ENCODE measurements around the gene PRTN3. TPM values are rescaled to one million over a fixed set of nuclear protein-coding genes. Genes with fewer than 3 reads are reported as not detected.

The PRTN3 gene
- total RNA-seq: 1 to 10 TPM in 2 of 6 donors, not detected in 4; 1.1 to 9.4 TPM

GRCh38 chr19:840519-841206 is at the start of gene PRTN3:
PRTN3 (plus strand) TSS chr19:840999; CDS start chr19:841009, 10 bp downstream.
- no peak within 1 kb of the TSS for H3K27ac ChIP-seq
- 61 to 64% methylated on average over 7 to 19 of the region's 24 CpGs for WGBS, 2 donors
- H3K36me3 ChIP-seq: no peaks in the 10 kb centered on the region
- peak; percentile 32 to 34 for ATAC-seq (ENCODE audit: low FRiP score in 2 of 2)
- no peak within 1 kb of the TSS for H3K4me3 ChIP-seq
- TF ChIP-seq POLR2A (IDR thresholded peaks at IDR 0.05) (no peak), POLR2AphosphoS5 (IDR thresholded peaks at IDR 0.05) (no peak), CTCF (IDR thresholded peaks at IDR 0.05) (no peak), EP300 (IDR thresholded peaks at IDR 0.05) (no peak)
- no peaks in the 10 kb centered on the region for H3K9me3 ChIP-seq
- H3K27me3 ChIP-seq: peaks cover 0 to 16% (median 11%) of the 10 kb centered on the region in 4 donors
- peaks cover 11 to 22% (median 17%) of the 10 kb centered on the region in 4 donors for H3K4me1 ChIP-seq
- DNase-seq: peak in 1 of 2 donors; percentile 51

DNA sequence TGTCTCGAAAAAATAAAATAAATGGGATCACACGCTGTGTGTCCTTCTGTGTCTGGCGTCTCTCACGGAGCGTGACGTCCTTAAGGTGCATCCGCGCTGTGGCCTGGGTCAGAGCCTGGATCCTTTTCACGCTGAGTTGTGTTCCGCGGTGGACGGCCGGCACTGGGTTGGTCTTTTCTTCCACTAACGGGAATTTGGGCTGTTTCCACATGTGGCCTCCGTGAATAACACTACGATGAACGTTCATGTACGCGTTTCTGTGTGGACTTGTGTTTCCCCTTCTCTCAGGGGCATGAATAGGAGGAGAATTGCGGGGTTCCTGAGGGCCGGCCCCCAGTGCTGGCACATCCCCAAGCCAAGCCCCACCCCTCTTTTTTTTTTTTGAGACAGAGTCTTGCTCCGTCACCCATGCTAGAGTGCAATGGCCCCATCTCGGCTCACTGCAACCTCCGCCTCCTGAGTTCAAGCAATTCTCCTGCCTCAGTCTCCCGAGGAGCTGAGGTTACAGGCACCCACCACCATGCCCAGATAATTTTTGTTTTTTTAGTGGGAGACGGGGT is 49.7 kb upstream of the PRTN3 start:
- peaks cover 41 to 55% (median 54%) of the 10 kb centered on the region in 4 donors for H3K4me1 ChIP-seq
- H3K36me3 ChIP-seq: no peaks in the 10 kb centered on the region
- peak overlapping the region; percentile 76 to 88 (median 80) for H3K27ac ChIP-seq
- no peak for DNase-seq
- WGBS, 2 donors: 75 to 76% methylated on average over 26 of the region's 26 CpGs
- no peak overlapping the region for H3K4me3 ChIP-seq
- ATAC-seq (ENCODE audit: low FRiP score in 2 of 2): no peak
- H3K27me3 ChIP-seq: no peaks in the 10 kb centered on the region
- H3K9me3 ChIP-seq: no peaks in the 10 kb centered on the region
- TF ChIP-seq CTCF (IDR thresholded peaks at IDR 0.05): no peak
- no peak for TF ChIP-seq EP300 (IDR thresholded peaks at IDR 0.05)
- TF ChIP-seq POLR2A (IDR thresholded peaks at IDR 0.05): no peak
- TF ChIP-seq POLR2AphosphoS5 (IDR thresholded peaks at IDR 0.05): no peak

- Histone ChIP-seq H3K36me3 (no peaks in the 10 kb centered on the region), H3K4me1 (peaks cover 47 to 61% (median 59%) of the 10 kb centered on the region in 4 donors), H3K9me3 (no peaks in the 10 kb centered on the region), H3K27ac (peak overlapping the region; percentile 76 to 88 (median 80)), H3K27me3 (no peaks in the 10 kb centered on the region), H3K4me3 (no peak overlapping the region)
- ATAC-seq (ENCODE audit: low FRiP score in 2 of 2) (peak in 1 of 2 donors; percentile 26), DNase-seq (no peak)
- 47 to 53% methylated on average over 5 to 8 of the region's 8 CpGs for WGBS, 2 donors
- peak in 1 of 2 donors; percentile 32 for TF ChIP-seq POLR2AphosphoS5 (IDR thresholded peaks at IDR 0.05)
- no peak for TF ChIP-seq POLR2A (IDR thresholded peaks at IDR 0.05)
Measured at GRCh38 chr19:791567-792305, 49.1 kb upstream of the PRTN3 start.

GRCh38 chr19:792306-792885 is 48.4 kb upstream of the PRTN3 start:
- Histone ChIP-seq H3K4me3 (no peak overlapping the region), H3K4me1 (peaks cover 45 to 61% (median 59%) of the 10 kb centered on the region in 4 donors), H3K9me3 (no peaks in the 10 kb centered on the region), H3K27ac (peak overlapping the region; percentile 76 to 88 (median 80)), H3K36me3 (no peaks in the 10 kb centered on the region), H3K27me3 (no peaks in the 10 kb centered on the region)
- no peak for TF ChIP-seq EP300 (IDR thresholded peaks at IDR 0.05)
- no peak for TF ChIP-seq POLR2AphosphoS5 (IDR thresholded peaks at IDR 0.05)
- no peak for TF ChIP-seq CTCF (IDR thresholded peaks at IDR 0.05)
- no peak for TF ChIP-seq POLR2A (IDR thresholded peaks at IDR 0.05)
- 60 to 71% methylated on average over 12 to 16 of the region's 16 CpGs for WGBS, 2 donors
- DNase-seq: no peak
- no peak for ATAC-seq (ENCODE audit: low FRiP score in 2 of 2)

DNA sequence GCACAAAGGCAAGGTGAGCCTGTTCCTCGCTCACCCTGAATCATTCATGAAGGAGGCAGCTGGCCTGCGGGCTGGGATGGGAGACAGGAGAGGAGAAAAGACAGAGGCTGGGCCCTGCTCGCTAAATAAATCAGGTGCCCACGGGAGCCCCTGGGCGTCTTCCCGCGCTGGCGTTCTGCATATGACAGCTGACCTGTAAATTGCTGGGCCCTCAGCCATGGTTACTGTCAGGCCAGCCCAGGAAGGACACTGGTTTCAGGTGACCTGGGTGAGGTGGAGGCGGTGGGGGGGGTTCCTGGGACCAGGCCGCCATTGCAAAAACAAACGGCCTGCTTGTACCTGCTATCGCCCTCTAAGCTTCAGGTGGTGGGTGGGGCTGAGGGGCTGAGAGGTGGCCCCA is 47.0 kb upstream of the PRTN3 start:
- Histone ChIP-seq H3K27me3 (no peaks in the 10 kb centered on the region), H3K36me3 (peaks cover 0 to 5% (median 0%) of the 10 kb centered on the region in 4 donors), H3K27ac (peak overlapping the region in 2 of 4 donors; percentile 32 to 88), H3K9me3 (no peaks in the 10 kb centered on the region), H3K4me1 (peaks cover 36 to 61% (median 57%) of the 10 kb centered on the region in 4 donors), H3K4me3 (no peak overlapping the region)
- DNase-seq (peak in 1 of 2 donors; percentile 61), ATAC-seq (ENCODE audit: low FRiP score in 2 of 2) (no peak)
- WGBS, 2 donors: 89 to 91% methylated on average over 11 to 12 of the region's 12 CpGs
- TF ChIP-seq CTCF (IDR thresholded peaks at IDR 0.05) (no peak), EP300 (IDR thresholded peaks at IDR 0.05) (no peak), POLR2A (IDR thresholded peaks at IDR 0.05) (no peak), POLR2AphosphoS5 (IDR thresholded peaks at IDR 0.05) (no peak)

All from upper lobe of left lung (tissue), 6 donors.